GM19099 (cell line): ENCODE results near the gene RALA.

ENCODE experiments used
- POLR2A ChIP-seq: IDR thresholded peaks from 3 replicates; pipeline ENCODE4 v1.6.1; 2011; ENCODE audit warnings: low read depth; ENCODE audit not compliant: insufficient read length; ENCODE audit errors: extremely low read depth

Gene RALA

GRCh38 chr7:39607865-39608264 is 15.5 kb upstream of the RALA start:
- no peak for TF ChIP-seq POLR2A

GRCh38 chr7:39608278-39608677 is 15.1 kb upstream of the RALA start:
- no peak for TF ChIP-seq POLR2A

GRCh38 chr7:39609113-39609934 is 14.0 kb upstream of the RALA start:
- no peak for TF ChIP-seq POLR2A

GRCh38 chr7:39609935-39610263 is 13.5 kb upstream of the RALA start:
- no peak for TF ChIP-seq POLR2A

GRCh38 chr7:39613577-39613976 is 9.8 kb upstream of the RALA start:
- no peak for TF ChIP-seq POLR2A

- TF ChIP-seq POLR2A = no peak
Observed at GRCh38 chr7:39614299-39614698, 9.1 kb upstream of the RALA start.

GRCh38 chr7:39615350-39615975 is 7.9 kb upstream of the RALA start:
- no peak for TF ChIP-seq POLR2A

- TF ChIP-seq POLR2A = no peak
Observed at GRCh38 chr7:39616138-39616537, 7.2 kb upstream of the RALA start.

- no peak for TF ChIP-seq POLR2A
Observed at GRCh38 chr7:39617005-39617404, 6.4 kb upstream of the RALA start.

GRCh38 chr7:39618868-39619267 is 4.5 kb upstream of the RALA start:
- TF ChIP-seq POLR2A = no peak

- TF ChIP-seq POLR2A = no peak
Observed at GRCh38 chr7:39620486-39620885, 2.9 kb upstream of the RALA start.

GRCh38 chr7:39621261-39621660 is 2.1 kb upstream of the RALA start:
- no peak for TF ChIP-seq POLR2A

GRCh38 chr7:39621784-39622411 is 1.5 kb upstream of the RALA start:
- peak; percentile 29 for TF ChIP-seq POLR2A

GRCh38 chr7:39622609-39623008 is 763 bp upstream of the RALA start:
- no peak for TF ChIP-seq POLR2A

- TF ChIP-seq POLR2A = no peak
Observed at GRCh38 chr7:39623732-39624441, 515 bp downstream of the RALA start.
